Panc1 (cell line): ENCODE results near the gene LRSAM1. TPM values are rescaled to one million over a fixed set of nuclear protein-coding genes. Genes with fewer than 3 reads are reported as not detected.

Experiments used
- ATAC-seq: fragments of 200-7000 bp; cut with Tn5 transposase; 2 replicates; pipeline ENCODE4 v1.9.1; 2020; ENCODE audit warnings: mild to moderate bottlenecking, moderate library complexity
- BruUV-seq: library from RNA; stranded (reverse); fragments of 400-500 nt; replicated peaks from 2 replicates; lab custom pipeline; 2021; lab: Mats Ljungman, UMichigan
- CTCF ChIA-PET: fragments of 300-600 bp; sonication (Branson Sonifier 250); formaldehyde crosslinking; loops from one replicate; lab custom pipeline; 2022; ENCODE audit warnings: antibody characterized with exemption; lab: Charles Lee
- POLR2A ChIA-PET: fragments of 300-600 bp; sonication (Branson Sonifier 250); formaldehyde crosslinking; loops from one replicate; lab custom pipeline; 2022; ENCODE audit warnings: antibody characterized with exemption; lab: Charles Lee
- DNase-seq: peaks from one replicate; pipeline ENCODE4 v3.0.0-alpha.2; 2010; ENCODE audit warnings: low read depth, low spot score
- H3K27ac ChIP-seq: 2 replicates; pipeline ENCODE4 v1.5.1; 2011; ENCODE audit warnings: mild to moderate bottlenecking, low read length, inconsistent platforms
- H3K27me3 ChIP-seq: fragments of 200-500 bp; sonication (Bioruptor generic); 2 replicates; pipeline ENCODE4 v1.6.0; 2014; ENCODE audit warnings: low read length, inconsistent platforms; ENCODE audit not compliant: control insufficient read depth, insufficient read depth
- H3K36me3 ChIP-seq: fragments of 200-500 bp; sonication (Bioruptor generic); 2 replicates; pipeline ENCODE4 v1.5.1; 2014; ENCODE audit warnings: inconsistent platforms, mild to moderate bottlenecking, low read length, moderate library complexity; ENCODE audit not compliant: control insufficient read depth, insufficient read depth
- H3K4me1 ChIP-seq: 2 replicates; pipeline ENCODE4 v1.5.1; 2011; ENCODE audit warnings: inconsistent platforms, mild to moderate bottlenecking, low read length, moderate library complexity; ENCODE audit not compliant: control insufficient read depth, insufficient read depth
- H3K4me3 ChIP-seq, 2 experiments: 2 replicates each; pipeline ENCODE4 v1.5.1; 2011 to 2012; ENCODE audit warnings: low read depth in 2 of 2, low read length in 2 of 2, mild to moderate bottlenecking in 2 of 2, inconsistent platforms in 1 of 2, moderate library complexity in 1 of 2
- H3K9me3 ChIP-seq: fragments of 200-500 bp; sonication (Bioruptor generic); 2 replicates; pipeline ENCODE4 v1.5.1; 2014; ENCODE audit warnings: low read depth, mild to moderate bottlenecking, inconsistent platforms, low read length, moderate library complexity; ENCODE audit not compliant: control insufficient read depth, insufficient read depth
- CTCF ChIP-seq: fragments of 450-650 bp; IDR thresholded peaks from 2 replicates; pipeline ENCODE4 v1.5.1; 2017; ENCODE audit warnings: mild to moderate bottlenecking
- POLR2AphosphoS5 ChIP-seq: IDR thresholded peaks from 2 replicates; pipeline ENCODE4 v1.6.1; 2012; ENCODE audit warnings: mild to moderate bottlenecking, low read depth, low read length, moderate library complexity
- REST ChIP-seq, 2 experiments: IDR thresholded peaks; 2 replicates each; pipeline ENCODE4 v1.6.1; 2011 to 2012; ENCODE audit warnings: low read depth in 2 of 2, control low read depth in 1 of 2, low read length in 1 of 2, mild to moderate bottlenecking in 1 of 2, moderate library complexity in 1 of 2; ENCODE audit not compliant: insufficient read depth in 1 of 2
- SIN3A ChIP-seq: IDR thresholded peaks from 2 replicates; pipeline ENCODE4 v1.6.1; 2012; ENCODE audit warnings: low read depth, mild to moderate bottlenecking, low read length, moderate library complexity, borderline replicate concordance; ENCODE audit not compliant: insufficient read depth
- TCF7L2 ChIP-seq: IDR thresholded peaks from 2 replicates; pipeline ENCODE4 v1.6.1; 2011; ENCODE audit warnings: mild to moderate bottlenecking, low read depth, low read length, inconsistent platforms
- in situ Hi-C: cut with HindIII; loops from 2 replicates; pipeline ENCODE4 v1.10.0; 2016; ENCODE audit warnings: low sequenced_read_pairs, low pct_unique_long_range_greater_than_20kb
- intact Hi-C: fragments of 100-400 bp; cut with micrococcal nuclease; formaldehyde crosslinking; loops from one replicate; pipeline ENCODE4 v1.10.0; 2022; ENCODE audit not compliant: unreplicated experiment
- total RNA-seq: library from RNA; stranded (reverse); gene quantifications from one replicate; pipeline ENCODE4 v1.2.1, GENCODE V29; 2021; ENCODE audit not compliant: unreplicated experiment

LRSAM1 gene
- total RNA-seq, 1 experiment from 2014 or later = 15.4 TPM

- Histone ChIP-seq H3K4me3 (no peak overlapping the region), H3K27me3 (no peaks in the 10 kb centered on the region), H3K36me3 (no peaks in the 10 kb centered on the region; the same call in 1 of the 2 replicates), H3K9me3 (no peaks in the 10 kb centered on the region), H3K4me1 (peaks cover 15% of the 10 kb centered on the region), H3K27ac (no peak overlapping the region)
- TF ChIP-seq POLR2AphosphoS5 (no peak), REST (IDR thresholded peaks at IDR 0.05; ENCODE audit: insufficient read depth in 1 of 2, low read depth in 2 of 2, low read length in 1 of 2) (no peak), CTCF (no peak), SIN3A (no peak), TCF7L2 (no peak)
- in situ Hi-C loops (no loop called here), intact Hi-C loops (no loop called here)
- POLR2A ChIA-PET = interaction anchor here (0.6 kb wide), 1 partner anchor 53 kb away, joined by 3 read pairs; no protein-coding TSS in a partner anchor
- ATAC-seq (no peak), DNase-seq (no peak)
- CTCF ChIA-PET = no interaction called here
- BruUV-seq = no TSS peak
Observed at GRCh38 chr9:127403507-127404192, 47.7 kb upstream of the LRSAM1 start.

- H3K4me1 ChIP-seq = peaks cover 15% of the 10 kb centered on the region
- no TSS peak for BruUV-seq
- intact Hi-C loops = no loop called here
- H3K27ac ChIP-seq = no peak overlapping the region
- no peak for DNase-seq
- no peak for ATAC-seq
- in situ Hi-C loops = no loop called here
- no peaks in the 10 kb centered on the region for H3K36me3 ChIP-seq
- POLR2A ChIA-PET = interaction anchor here (0.6 kb wide), 1 partner anchor 389 kb away, joined by 6 read pairs; no protein-coding TSS in a partner anchor
- no peak overlapping the region for H3K4me3 ChIP-seq
- CTCF ChIA-PET = no interaction called here
- H3K9me3 ChIP-seq = no peaks in the 10 kb centered on the region
- TF ChIP-seq CTCF (no peak), POLR2AphosphoS5 (no peak), SIN3A (no peak), TCF7L2 (no peak), REST (IDR thresholded peaks at IDR 0.05; ENCODE audit: insufficient read depth in 1 of 2, low read depth in 2 of 2, low read length in 1 of 2) (no peak)
- no peaks in the 10 kb centered on the region for H3K27me3 ChIP-seq
Observed at GRCh38 chr9:127404631-127405030, 46.7 kb upstream of the LRSAM1 start.
